GM21447 (cell line): Measurements from ENCODE around the gene DDX52.

Experiments
- ATAC-seq: cut with Tn5 transposase; IDR thresholded peaks from one replicate; pipeline ENCODE4 v1.9.1; 2021; ENCODE audit not compliant: unreplicated experiment

Gene DDX52

GRCh38 chr17:37585066-37585465 is 58.2 kb downstream of the DDX52 start:
- no peak for ATAC-seq

GRCh38 chr17:37576281-37576680 is 67.0 kb downstream of the DDX52 start:
- no peak for ATAC-seq

GRCh38 chr17:37574427-37574826 is 68.8 kb downstream of the DDX52 start:
- no peak for ATAC-seq

DNA sequence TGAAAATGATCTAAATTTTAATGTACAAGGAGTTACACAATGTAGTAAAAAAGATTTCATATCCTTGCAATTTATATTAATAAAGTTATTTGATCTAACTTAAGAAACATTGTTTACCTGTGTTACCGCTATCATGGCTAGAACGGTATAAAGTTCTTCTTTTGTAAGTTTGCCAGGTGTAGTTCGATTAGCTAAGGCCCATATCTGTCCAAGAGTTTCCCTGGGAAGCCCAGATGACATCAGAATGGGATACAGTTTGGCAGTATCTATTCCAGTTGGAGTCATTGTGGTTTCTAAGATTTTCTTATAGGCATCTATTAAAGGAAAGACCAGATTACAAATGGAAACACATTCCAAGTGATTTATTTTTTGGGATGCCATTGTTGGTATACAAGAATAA is 71.6 kb downstream of the DDX52 start:
- ATAC-seq = no peak

- no peak for ATAC-seq
These were observed 72.6 kb downstream of the DDX52 start for GRCh38 chr17:37570527-37571093.

GRCh38 chr17:37568350-37569053 is 74.7 kb downstream of the DDX52 start:
- ATAC-seq = no peak

GRCh38 chr17:37567538-37567937 is 75.7 kb downstream of the DDX52 start:
- ATAC-seq = no peak

- ATAC-seq = no peak
These were observed 76.1 kb downstream of the DDX52 start for GRCh38 chr17:37567137-37567536.

GRCh38 chr17:37564252-37564651 is 79.0 kb downstream of the DDX52 start:
- ATAC-seq = no peak

DNA sequence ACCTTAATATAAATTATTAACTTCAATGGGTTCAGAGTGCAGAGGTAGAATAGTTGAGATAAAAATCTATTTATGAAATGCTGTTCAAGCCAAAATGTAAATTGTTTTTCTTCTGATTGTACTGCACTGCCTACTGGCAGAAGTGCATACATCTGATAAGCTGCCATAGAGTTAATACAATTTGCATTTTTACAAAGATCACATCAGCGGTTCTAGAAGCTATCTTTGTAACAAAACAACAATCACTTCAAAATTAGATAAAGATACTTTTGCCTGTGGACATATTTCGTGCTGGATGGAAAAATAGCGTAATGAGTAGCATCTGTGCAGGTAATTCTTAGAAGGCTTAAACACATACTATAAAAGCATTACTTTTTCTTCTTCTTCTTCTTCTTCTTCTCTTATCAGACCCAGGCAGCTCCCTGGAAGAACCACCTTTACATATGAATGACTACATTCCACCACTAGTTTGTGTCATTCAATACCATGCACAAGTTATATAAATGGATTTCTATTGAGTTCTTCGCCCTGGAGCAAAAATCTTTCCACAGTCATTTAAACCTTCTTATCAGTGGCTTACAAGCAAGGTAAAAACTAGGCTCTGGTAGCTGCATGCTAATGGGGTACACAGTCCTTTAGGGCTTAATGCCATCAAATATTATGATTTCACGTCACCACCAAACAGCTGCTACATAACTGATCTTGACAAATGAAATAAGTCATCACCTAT is 81.1 kb downstream of the DDX52 start:
- ATAC-seq = no peak
